ACHN (cell line): Measurements from ENCODE around the gene ITPKC.
"Not testable (repeated sequence)": the region's sequence is repeated elsewhere in the genome, so short reads cannot be mapped to it uniquely, and the experiment has no call there.

Experiments
- DNase-seq: peaks from one replicate; pipeline ENCODE4 v3.0.0-alpha.2; 2015
- in situ Hi-C: cut with HindIII; loops from 2 replicates; pipeline ENCODE4 v1.10.0; 2017; ENCODE audit warnings: low sequenced_read_pairs, low pct_ligation_motif_present, low pct_unique_long_range_greater_than_20kb

Gene ITPKC

DNA sequence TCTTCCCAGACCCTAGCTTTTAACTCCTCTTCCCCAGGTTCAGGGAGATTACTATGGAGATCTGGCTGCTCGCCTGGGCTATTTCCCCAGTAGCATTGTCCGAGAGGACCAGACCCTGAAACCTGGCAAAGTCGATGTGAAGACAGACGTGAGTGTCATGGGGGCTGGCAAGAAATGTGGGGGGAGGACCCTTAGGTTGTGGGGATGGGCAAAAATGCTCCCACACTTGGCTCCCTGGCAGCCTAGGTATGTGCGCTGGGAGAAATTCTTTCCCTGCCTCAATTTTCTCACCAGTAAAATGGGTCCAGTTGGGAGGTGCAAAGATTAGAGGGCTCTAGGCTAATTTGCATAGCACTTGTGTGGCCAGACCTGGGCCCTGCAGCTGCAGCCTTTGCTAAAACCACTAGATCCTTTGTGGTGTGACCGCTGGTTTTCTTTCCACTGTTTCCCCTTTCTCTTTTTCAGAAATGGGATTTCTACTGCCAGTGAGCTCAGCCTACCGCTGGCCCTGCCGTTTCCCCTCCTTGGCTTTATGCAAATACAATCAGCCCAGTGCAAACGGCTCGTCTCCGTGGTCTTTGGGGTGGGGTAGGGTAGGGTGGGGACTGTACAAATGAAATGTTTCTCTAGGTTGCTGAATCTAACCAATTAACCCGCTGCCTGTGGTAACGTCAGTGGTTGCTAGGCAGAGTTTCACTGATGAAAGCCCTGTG lies 60.2 kb downstream of the ITPKC start:
- in situ Hi-C loops, result no loop called here
- peak; percentile 89 for DNase-seq

GRCh38 chr19:40777645-40777936 lies 60.7 kb downstream of the ITPKC start:
- no peak for DNase-seq
- in situ Hi-C loops, result no loop called here

DNA sequence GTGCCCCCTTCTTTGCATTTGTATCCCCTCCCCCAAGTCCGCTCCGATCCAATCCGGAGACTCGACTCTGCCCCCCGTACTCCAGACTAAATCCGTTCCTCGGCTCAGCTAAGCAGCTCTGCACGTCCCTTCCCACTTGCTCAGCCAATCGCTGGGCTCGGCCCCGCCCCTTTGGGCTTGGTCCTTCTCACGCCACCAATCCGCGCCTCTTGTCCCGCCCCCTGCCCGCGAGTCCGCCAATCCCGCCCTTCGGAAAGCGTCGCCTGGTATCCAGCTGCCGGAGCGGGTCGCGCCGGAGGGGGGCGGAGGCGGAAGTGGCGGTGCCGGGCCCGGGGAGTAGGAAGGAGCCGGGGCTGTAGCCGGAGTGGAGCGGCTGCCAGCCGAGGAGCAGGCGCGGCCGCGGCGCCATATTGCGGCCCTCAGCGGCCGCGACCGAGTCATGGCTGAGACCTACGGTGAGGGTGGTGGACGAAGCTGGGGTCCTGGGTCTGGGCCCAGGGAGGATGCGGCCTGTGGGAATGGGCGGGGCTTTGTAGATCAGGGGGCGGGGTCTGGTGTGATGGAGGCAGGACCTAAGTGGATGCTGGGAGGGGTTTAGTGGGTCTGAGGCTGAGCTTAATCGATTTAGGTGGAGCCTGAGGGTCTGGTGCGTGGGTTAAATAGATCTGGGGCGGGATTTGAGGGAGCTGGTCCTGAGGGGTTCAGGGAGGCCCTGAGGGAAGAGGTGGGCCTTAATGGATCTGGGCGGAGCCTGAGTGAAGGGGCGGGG lies 61.2 kb downstream of the ITPKC start, which contains the start of gene RAB4B:
RAB4B (plus strand) TSS at position 311 of the 769 bp plus-strand sequence; CDS start at position 440, 129 bp downstream.
- in situ Hi-C loops, result no loop called here
- DNase-seq, result peak; percentile 98

DNA sequence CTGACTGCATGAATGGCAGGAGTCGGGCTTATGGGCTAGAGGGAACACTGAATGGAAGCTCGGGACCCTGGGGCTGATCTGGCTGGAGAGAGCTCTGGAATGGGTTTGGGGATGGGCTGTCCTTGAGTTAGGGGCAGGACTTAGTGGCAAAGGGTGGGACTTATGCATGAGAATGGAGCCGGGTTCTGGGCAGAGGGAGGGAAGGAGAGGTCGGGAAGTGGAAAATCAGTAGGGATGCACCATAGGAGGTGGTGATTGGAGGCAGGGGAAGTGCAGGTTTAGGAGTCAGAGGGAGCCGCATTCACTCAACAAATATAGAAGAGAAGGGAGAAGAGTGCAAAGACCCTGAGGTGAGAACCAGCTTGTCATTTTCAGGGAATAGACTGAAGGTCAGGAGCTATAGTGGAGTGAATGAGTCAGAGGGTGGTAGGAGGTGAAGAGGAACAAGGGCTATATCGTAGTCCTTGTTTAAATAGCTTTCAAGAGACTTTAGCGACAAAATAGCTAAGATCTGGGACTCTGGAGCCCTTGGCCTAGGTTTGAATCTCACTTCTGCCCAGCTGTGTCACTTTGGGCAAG lies 61.9 kb downstream of the ITPKC start:
- no peak for DNase-seq
- in situ Hi-C loops, result no loop called here

GRCh38 chr19:40780582-40780981 lies 63.7 kb downstream of the ITPKC start:
- DNase-seq, result no peak
- in situ Hi-C loops, result no loop called here

GRCh38 chr19:40781140-40781539 lies 64.2 kb downstream of the ITPKC start:
- in situ Hi-C loops, result no loop called here
- DNase-seq, result no peak

GRCh38 chr19:40783711-40784110 lies 66.8 kb downstream of the ITPKC start:
- in situ Hi-C loops, result no loop called here
- no peak for DNase-seq

DNA sequence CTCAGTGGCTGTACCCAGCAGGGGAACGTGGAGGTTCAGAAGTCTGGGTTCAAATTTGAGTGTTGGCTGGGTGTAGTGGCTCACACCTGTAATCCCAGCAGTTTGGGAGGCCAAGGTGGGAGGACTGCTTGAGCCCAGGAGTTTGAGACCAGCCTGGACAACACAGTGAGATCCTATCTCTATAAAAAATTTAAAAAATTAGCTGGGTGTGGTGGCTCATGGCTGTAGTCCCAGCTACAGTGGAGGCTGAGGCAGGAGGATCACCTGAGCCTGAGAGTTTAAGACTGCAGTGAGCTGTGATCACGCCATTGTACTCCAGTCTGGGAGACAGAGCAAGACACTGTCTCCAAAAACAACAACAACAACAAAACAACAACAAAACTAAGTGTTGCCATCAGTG lies 67.2 kb downstream of the ITPKC start:
- in situ Hi-C loops, DNase-seq: not testable (repeated sequence)

DNA sequence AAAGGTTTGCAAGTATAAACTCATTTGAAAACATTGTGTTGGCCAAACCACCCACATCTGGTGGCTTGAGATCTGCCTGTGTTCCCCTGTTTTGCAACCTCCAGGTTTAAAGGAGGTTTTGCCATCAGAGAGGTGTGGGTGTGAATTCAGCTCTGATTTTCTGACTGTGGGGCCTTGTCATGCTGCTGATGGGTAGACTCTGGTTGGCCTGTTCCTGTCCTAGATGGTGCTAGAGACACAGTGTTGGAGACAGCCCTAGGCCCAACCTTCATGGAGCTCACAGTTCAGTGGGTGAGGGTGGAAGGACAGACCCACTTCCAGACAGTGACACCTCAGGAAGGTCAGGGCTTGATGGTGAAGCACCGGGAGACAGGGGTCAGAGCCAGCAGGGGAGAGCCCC lies 68.6 kb downstream of the ITPKC start:
- in situ Hi-C loops, result no loop called here
- no peak for DNase-seq

DNA sequence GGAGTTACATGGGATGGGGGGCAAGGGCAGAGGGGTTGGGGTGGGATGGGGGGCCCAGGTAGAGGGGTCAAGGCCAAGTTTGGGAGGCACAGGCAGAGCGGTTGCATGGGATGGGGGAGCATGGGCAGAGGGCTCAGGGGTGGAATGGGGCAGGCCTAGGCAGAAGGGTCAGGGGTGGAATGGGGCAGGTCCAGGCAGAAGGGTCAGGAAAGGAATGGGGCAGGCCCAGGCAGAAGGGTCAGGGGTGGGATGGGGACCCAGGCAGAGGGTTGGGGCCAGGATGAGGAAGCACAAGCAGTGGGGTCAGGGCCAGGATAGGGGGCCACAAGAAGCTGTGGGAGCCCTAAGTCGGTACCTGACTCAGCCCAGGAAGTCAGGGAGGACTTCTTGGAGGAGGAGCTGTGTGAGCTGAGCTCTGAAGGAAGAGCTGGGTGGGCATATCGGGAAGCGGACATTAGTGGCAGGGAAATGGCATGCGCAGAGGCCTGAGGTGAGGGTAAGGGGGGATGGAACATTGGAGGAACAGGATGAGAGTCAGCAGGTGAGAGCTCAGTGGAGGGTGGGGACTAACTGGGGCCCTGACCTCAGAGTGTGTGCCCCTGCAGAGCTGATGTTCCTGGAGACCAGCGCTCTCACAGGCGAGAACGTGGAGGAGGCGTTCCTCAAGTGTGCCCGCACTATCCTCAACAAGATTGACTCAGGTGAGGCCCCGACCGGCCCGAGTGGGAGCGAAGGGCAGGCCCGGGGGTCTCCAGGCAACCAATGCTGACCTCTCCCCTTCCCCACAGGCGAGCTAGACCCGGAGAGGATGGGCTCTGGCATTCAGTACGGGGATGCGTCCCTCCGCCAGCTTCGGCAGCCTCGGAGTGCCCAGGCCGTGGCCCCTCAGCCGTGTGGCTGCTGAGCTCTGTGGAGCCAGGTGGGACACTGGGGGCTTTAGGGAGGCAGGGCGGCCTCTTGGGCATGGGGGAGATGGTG lies 69.4 kb downstream of the ITPKC start:
- DNase-seq, result no peak
- in situ Hi-C loops, result no loop called here
